Loucy (cell line): ENCODE measurements around the gene PADI6.

Experiments used
- H2AFZ ChIP-seq: fragments of 200-600 bp; sonication (generic); 2 replicates; pipeline ENCODE4 v1.6.0; 2016; ENCODE audit warnings: antibody characterized with exemption, mild to moderate bottlenecking, low read length, moderate library complexity
- H3F3A ChIP-seq: fragments of 200-600 bp; 2 replicates; pipeline ENCODE4 v1.6.0; 2016; ENCODE audit warnings: antibody characterized with exemption, low read depth, mild to moderate bottlenecking
- H3K27me3 ChIP-seq: fragments of 200-600 bp; sonication (generic); 2 replicates; pipeline ENCODE4 v1.6.1; 2014; ENCODE audit warnings: low read length, mild to moderate bottlenecking; ENCODE audit not compliant: insufficient read depth, poor library complexity, severe bottlenecking
- H3K36me3 ChIP-seq: fragments of 200-600 bp; sonication (generic); 2 replicates; pipeline ENCODE4 v1.6.1; 2016; ENCODE audit warnings: low read length; ENCODE audit not compliant: insufficient read depth
- H3K4me1 ChIP-seq: fragments of 200-600 bp; sonication (generic); 2 replicates; pipeline ENCODE4 v1.5.1; 2014; ENCODE audit warnings: low read length, mild to moderate bottlenecking; ENCODE audit not compliant: insufficient read depth, poor library complexity, severe bottlenecking
- H3K4me2 ChIP-seq: fragments of 200-600 bp; sonication (generic); 2 replicates; pipeline ENCODE4 v1.6.0; 2014; ENCODE audit warnings: antibody characterized with exemption, low read length, low read depth, mild to moderate bottlenecking; ENCODE audit not compliant: poor library complexity, severe bottlenecking
- H3K4me3 ChIP-seq: fragments of 200-600 bp; sonication (generic); 2 replicates; pipeline ENCODE4 v1.5.1; 2014; ENCODE audit warnings: low read length, mild to moderate bottlenecking, mixed read lengths; ENCODE audit not compliant: poor library complexity, severe bottlenecking
- H3K79me2 ChIP-seq: fragments of 200-600 bp; sonication (generic); 2 replicates; pipeline ENCODE4 v1.6.1; 2014; ENCODE audit warnings: low read length; ENCODE audit not compliant: insufficient read depth
- H3K9ac ChIP-seq: fragments of 200-600 bp; sonication (generic); 2 replicates; pipeline ENCODE4 v1.6.0; 2014; ENCODE audit warnings: mild to moderate bottlenecking, low read depth, low read length, moderate library complexity; ENCODE audit not compliant: poor library complexity, severe bottlenecking
- H3K9me2 ChIP-seq: fragments of 200-600 bp; sonication (generic); replicated peaks from 2 replicates; pipeline ENCODE4 v1.6.1; 2016; ENCODE audit warnings: low read depth, low read length, mixed read lengths
- H3K9me3 ChIP-seq: fragments of 200-600 bp; sonication (generic); 2 replicates; pipeline ENCODE4 v1.6.1; 2014; ENCODE audit warnings: mild to moderate bottlenecking, antibody characterized with exemption, low read length, low read depth; ENCODE audit not compliant: insufficient read depth
- H4K20me1 ChIP-seq: fragments of 200-600 bp; sonication (generic); 2 replicates; pipeline ENCODE4 v1.6.0; 2014; ENCODE audit warnings: antibody characterized with exemption, low read length, mild to moderate bottlenecking; ENCODE audit not compliant: insufficient read depth, poor library complexity, severe bottlenecking
- CTCF ChIP-seq: fragments of 200-600 bp; sonication (generic); conservative IDR thresholded peaks from 2 replicates; pipeline ENCODE4 v1.5.1; 2014; ENCODE audit warnings: mild to moderate bottlenecking, antibody characterized with exemption, low read length
- EZH2phosphoT487 ChIP-seq: fragments of 200-600 bp; IDR thresholded peaks from 2 replicates; pipeline ENCODE4 v1.6.1; 2018; ENCODE audit warnings: antibody characterized with exemption, mild to moderate bottlenecking, moderate library complexity, borderline replicate concordance

The PADI6 gene

GRCh38 chr1:17447501-17447992 lies 75.6 kb downstream of the PADI6 start:
- H3K4me3 ChIP-seq = no peak overlapping the region
- no peak overlapping the region for H2AFZ ChIP-seq
- no peak for TF ChIP-seq CTCF
- TF ChIP-seq EZH2phosphoT487 = no peak
- no peaks in the 10 kb centered on the region for H3K4me1 ChIP-seq
- no peaks in the 10 kb centered on the region for H3K9me3 ChIP-seq
- no peaks in the 10 kb centered on the region for H3K27me3 ChIP-seq
- H3K79me2 ChIP-seq = no peaks in the 10 kb centered on the region
- H3K36me3 ChIP-seq = no peaks in the 10 kb centered on the region
- no peak overlapping the region for H3K9ac ChIP-seq
- no peak overlapping the region for H3K4me2 ChIP-seq
- H3K9me2 ChIP-seq = no peaks in the 10 kb centered on the region
- no peaks in the 10 kb centered on the region for H3F3A ChIP-seq
- H4K20me1 ChIP-seq = no peaks in the 10 kb centered on the region
